ENCODE data around the gene RBBP6.

GRCh38 chr16:24550295-24550694, 10.9 kb downstream of the RBBP6 start:
- TF ChIP-seq CTCF (IDR thresholded peaks at IDR 0.05) (no peak), EP300 (IDR thresholded peaks at IDR 0.05; ENCODE audit: low read depth) (no peak), POLR2A (IDR thresholded peaks at IDR 0.05) (no peak), POLR2AphosphoS5 (IDR thresholded peaks at IDR 0.05) (no peak)
